Neuronal stem cell (in vitro differentiated cells): Measurements from ENCODE around the gene SELENOI.

Source experiments
- DNase-seq: peaks from one replicate; pipeline ENCODE4 v3.0.0-alpha.2; 2013; ENCODE audit warnings: low spot score
- H2AFZ ChIP-seq: one replicate; pipeline ENCODE4 v1.6.1; 2013; ENCODE audit warnings: mild to moderate bottlenecking, low read length, inconsistent platforms
- H2AK5ac ChIP-seq: 2 replicates; pipeline ENCODE4 v1.6.1; 2013; ENCODE audit warnings: low read depth, mild to moderate bottlenecking, inconsistent platforms, low read length, moderate library complexity, mixed read lengths
- H2BK120ac ChIP-seq: 2 replicates; pipeline ENCODE4 v1.6.1; 2013; ENCODE audit warnings: low read depth, mild to moderate bottlenecking, inconsistent platforms, low read length, moderate library complexity, mixed read lengths
- H2BK12ac ChIP-seq: one replicate; pipeline ENCODE4 v1.6.1; 2013; ENCODE audit warnings: low read length, inconsistent platforms
- H2BK15ac ChIP-seq: 2 replicates; pipeline ENCODE4 v1.6.1; 2013; ENCODE audit warnings: mild to moderate bottlenecking, low read length, inconsistent platforms, mixed read lengths
- H2BK5ac ChIP-seq: one replicate; pipeline ENCODE4 v1.6.1; 2013; ENCODE audit warnings: inconsistent platforms, mild to moderate bottlenecking, low read length, moderate library complexity
- H3K14ac ChIP-seq: one replicate; pipeline ENCODE4 v1.6.1; 2013; ENCODE audit warnings: low read length, inconsistent platforms
- H3K18ac ChIP-seq: 2 replicates; pipeline ENCODE4 v1.6.1; 2013; ENCODE audit warnings: low read length, inconsistent platforms
- H3K23ac ChIP-seq: 2 replicates; pipeline ENCODE4 v1.6.1; 2013; ENCODE audit warnings: low read depth, mild to moderate bottlenecking, mixed read lengths, low read length, inconsistent platforms; ENCODE audit not compliant: poor library complexity
- H3K27ac ChIP-seq: replicated peaks from 3 replicates; pipeline ENCODE4 v1.5.1; 2013; ENCODE audit warnings: low read length, inconsistent platforms
- H3K27me3 ChIP-seq, 3 experiments: 2 replicates each; pipeline ENCODE4 v1.6.1; 2013; ENCODE audit warnings: low read length in 3 of 3, mild to moderate bottlenecking in 2 of 3, inconsistent platforms in 1 of 3, low read depth in 1 of 3, mixed read lengths in 1 of 3, moderate library complexity in 1 of 3; ENCODE audit not compliant: control insufficient read depth in 3 of 3, insufficient read depth in 3 of 3
- H3K36me3 ChIP-seq, 2 donors: replicated peaks in 1 of 2; 2 replicates each; pipeline ENCODE4 v1.6.1; 2013; ENCODE audit warnings: low read length in 2 of 2; ENCODE audit not compliant: control insufficient read depth in 2 of 2, insufficient read depth in 2 of 2
- H3K4ac ChIP-seq: 2 replicates; pipeline ENCODE4 v1.6.1; 2013; ENCODE audit warnings: inconsistent platforms, mild to moderate bottlenecking, low read length, moderate library complexity
- H3K4me1 ChIP-seq, 2 donors: 1 replicate in 1 of 2; 2 replicates in 1 of 2; pipeline ENCODE4 v1.6.1; 2013; ENCODE audit warnings: low read length in 2 of 2, low read depth in 1 of 2; ENCODE audit not compliant: control insufficient read depth in 2 of 2, insufficient read depth in 1 of 2
- H3K4me2 ChIP-seq: one replicate; pipeline ENCODE4 v1.6.1; 2013; ENCODE audit warnings: mild to moderate bottlenecking, low read length, inconsistent platforms; ENCODE audit not compliant: insufficient read depth, poor library complexity, severe bottlenecking
- H3K4me3 ChIP-seq, 2 donors: 2 replicates each; pipeline ENCODE4 v1.5.1; 2013; ENCODE audit warnings: low read length in 2 of 2, mild to moderate bottlenecking in 2 of 2, inconsistent platforms in 1 of 2, moderate library complexity in 1 of 2
- H3K79me1 ChIP-seq: one replicate; pipeline ENCODE4 v1.6.1; 2013; ENCODE audit warnings: low read depth, mild to moderate bottlenecking, inconsistent platforms, low read length, moderate library complexity
- H3K9ac ChIP-seq: one replicate; pipeline ENCODE4 v1.6.1; 2013; ENCODE audit warnings: mild to moderate bottlenecking, low read depth, low read length, inconsistent platforms; ENCODE audit not compliant: poor library complexity
- H3K9me3 ChIP-seq, 2 donors: replicated peaks in 1 of 2; 2 replicates each; pipeline versions ENCODE3 to v1.6.1; 2013; ENCODE audit warnings: low read length in 2 of 2, mild to moderate bottlenecking in 2 of 2, inconsistent platforms in 1 of 2, low read depth in 1 of 2, mixed read lengths in 1 of 2, moderate library complexity in 1 of 2; ENCODE audit not compliant: control insufficient read depth in 2 of 2, insufficient read depth in 1 of 2
- H4K8ac ChIP-seq: one replicate; pipeline ENCODE4 v1.6.1; 2013; ENCODE audit warnings: low read depth, mild to moderate bottlenecking, inconsistent platforms, low read length, moderate library complexity
- H4K91ac ChIP-seq: one replicate; pipeline ENCODE4 v1.6.1; 2013; ENCODE audit warnings: low read length, low read depth, mild to moderate bottlenecking, inconsistent platforms; ENCODE audit not compliant: poor library complexity
- WGBS, 2 donors: extraction: QIAGEN DNeasy Blood & Tissue Kit; methylation state at CpG; one replicate each; pipeline ENCODE4 v1.1.7; 2013; ENCODE audit warnings: missing lambda C conversion rate in 2 of 2, mixed read lengths in 1 of 2; ENCODE audit not compliant: insufficient read length in 2 of 2, insufficient replicate concordance in 1 of 2; ENCODE audit errors: extremely low coverage in 2 of 2; 5-methylcytosine and 5-hydroxymethylcytosine counted together

SELENOI gene

DNA sequence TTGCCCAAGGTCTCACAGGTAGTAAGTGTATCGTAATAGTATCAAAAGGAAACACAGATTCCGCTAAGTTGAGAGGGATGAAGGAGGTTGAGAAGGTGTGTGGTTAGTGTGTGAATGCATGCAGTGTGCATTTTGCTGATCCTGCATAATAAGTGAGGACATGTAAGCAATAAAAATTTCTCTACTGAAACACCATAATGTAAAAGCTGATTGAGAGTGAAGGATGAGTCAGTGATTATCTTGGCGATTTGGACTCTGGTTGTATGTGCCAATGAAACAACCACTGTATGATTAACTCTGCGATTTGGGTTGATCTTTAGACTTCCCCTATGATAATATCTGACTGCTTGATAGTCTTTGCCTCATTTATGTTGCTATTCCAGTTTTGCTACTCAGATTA is 17.4 kb downstream of the SELENOI start:
- no peaks in the 10 kb centered on the region for H3K9me3 ChIP-seq
- 100% methylated on average over 2 of the region's 4 CpGs; no CpG with 5 or more reads in 1 of the 2 donors for WGBS, 2 donors

DNA sequence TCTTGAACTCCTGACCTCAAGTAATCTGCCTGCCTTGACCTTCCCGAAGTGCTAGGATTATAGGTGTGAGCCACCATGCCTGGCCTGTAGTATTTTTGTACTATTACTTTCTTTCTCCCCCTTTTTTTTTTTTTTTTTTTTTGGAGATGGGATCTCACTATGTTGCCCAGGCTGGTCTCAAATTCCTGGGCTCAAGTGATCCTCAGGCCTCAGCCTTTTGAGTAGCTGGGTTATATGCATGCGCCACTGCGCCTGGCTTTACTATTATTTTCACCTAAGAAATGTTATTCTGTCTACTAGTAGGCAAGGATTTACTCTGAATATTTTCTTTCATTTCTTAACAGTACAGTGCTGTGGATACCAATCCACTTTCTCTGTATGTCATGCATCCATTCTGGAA is 18.0 kb downstream of the SELENOI start:
- Histone ChIP-seq H3K4me3 (no peak overlapping the region), H3K9me3 (no peaks in the 10 kb centered on the region), H2BK5ac (no peak overlapping the region), H3K27ac (no peak overlapping the region), H3K23ac (no peak overlapping the region), H2BK15ac (no peak overlapping the region), H3K79me1 (peaks cover 2% of the 10 kb centered on the region), H2AK5ac (no peak overlapping the region), H3K18ac (no peak overlapping the region), H3K9ac (no peak overlapping the region), H3K4ac (no peak overlapping the region), H4K91ac (no peak overlapping the region), H4K8ac (no peak overlapping the region), H3K4me1 (peaks cover 5 to 9% of the 10 kb centered on the region in 2 donors), H3K14ac (no peak overlapping the region), H2BK120ac (no peak overlapping the region), H2BK12ac (no peak overlapping the region), H3K36me3 (peaks cover 4 to 54% of the 10 kb centered on the region in 2 donors), H3K27me3 (no peaks in the 10 kb centered on the region), H3K4me2 (no peak overlapping the region), H2AFZ (no peak overlapping the region)
- no peak for DNase-seq
- no CpG with 5 or more reads among the region's 3 CpGs for WGBS, 2 donors

More for the DNA sequence above, 17.4 kb downstream of the SELENOI start:
- Histone ChIP-seq H3K23ac (no peak overlapping the region), H3K4me3 (no peak overlapping the region), H3K27me3 (no peaks in the 10 kb centered on the region), H2AFZ (no peak overlapping the region), H3K4ac (no peak overlapping the region), H2AK5ac (no peak overlapping the region), H3K4me1 (peaks cover 5 to 7% of the 10 kb centered on the region in 2 donors), H2BK12ac (no peak overlapping the region), H2BK15ac (no peak overlapping the region), H3K14ac (no peak overlapping the region), H3K18ac (no peak overlapping the region), H3K9ac (no peak overlapping the region), H3K36me3 (peaks cover 4 to 50% of the 10 kb centered on the region in 2 donors), H3K79me1 (peaks cover 2% of the 10 kb centered on the region), H2BK5ac (no peak overlapping the region), H4K91ac (no peak overlapping the region), H2BK120ac (no peak overlapping the region), H3K27ac (no peak overlapping the region), H3K4me2 (no peak overlapping the region), H4K8ac (no peak overlapping the region)
- no peak for DNase-seq

DNA sequence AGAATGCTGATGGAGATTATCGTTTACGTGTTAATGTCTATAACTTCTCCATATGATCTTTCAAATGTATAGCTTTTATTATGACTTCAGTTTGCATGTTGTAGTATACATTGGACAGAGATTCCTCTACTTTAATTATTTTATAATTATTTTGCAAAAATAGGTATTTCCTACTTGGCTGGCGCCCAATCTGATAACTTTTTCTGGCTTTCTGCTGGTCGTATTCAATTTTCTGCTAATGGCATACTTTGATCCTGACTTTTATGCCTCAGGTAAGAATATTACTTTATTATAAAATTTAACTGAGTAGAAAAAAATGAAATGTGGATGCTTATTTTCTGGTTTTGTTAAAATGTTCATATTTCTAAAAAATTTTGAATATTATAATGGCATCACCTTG is 18.7 kb downstream of the SELENOI start:
- no peaks in the 10 kb centered on the region for H3K9me3 ChIP-seq
- no peak for DNase-seq
- H3K23ac ChIP-seq: no peak overlapping the region
- no peak overlapping the region for H4K8ac ChIP-seq
- H2BK12ac ChIP-seq: no peak overlapping the region
- H3K18ac ChIP-seq: no peak overlapping the region
- no peak overlapping the region for H3K4ac ChIP-seq
- WGBS, 2 donors: no CpG with 5 or more reads among the region's 4 CpGs
- H3K4me1 ChIP-seq: peaks cover 10 to 12% of the 10 kb centered on the region in 2 donors
- no peak overlapping the region for H3K9ac ChIP-seq
- no peak overlapping the region for H3K4me2 ChIP-seq
- no peak overlapping the region for H3K27ac ChIP-seq
- H3K36me3 ChIP-seq: peaks cover 4 to 54% of the 10 kb centered on the region in 2 donors
- no peak overlapping the region for H2BK120ac ChIP-seq
- H3K14ac ChIP-seq: no peak overlapping the region
- H2BK15ac ChIP-seq: no peak overlapping the region
- H2BK5ac ChIP-seq: no peak overlapping the region
- no peak overlapping the region for H2AK5ac ChIP-seq
- no peak overlapping the region for H3K4me3 ChIP-seq
- H4K91ac ChIP-seq: no peak overlapping the region
- H2AFZ ChIP-seq: no peak overlapping the region
- H3K79me1 ChIP-seq: peaks cover 2% of the 10 kb centered on the region
- H3K27me3 ChIP-seq: no peaks in the 10 kb centered on the region

DNA sequence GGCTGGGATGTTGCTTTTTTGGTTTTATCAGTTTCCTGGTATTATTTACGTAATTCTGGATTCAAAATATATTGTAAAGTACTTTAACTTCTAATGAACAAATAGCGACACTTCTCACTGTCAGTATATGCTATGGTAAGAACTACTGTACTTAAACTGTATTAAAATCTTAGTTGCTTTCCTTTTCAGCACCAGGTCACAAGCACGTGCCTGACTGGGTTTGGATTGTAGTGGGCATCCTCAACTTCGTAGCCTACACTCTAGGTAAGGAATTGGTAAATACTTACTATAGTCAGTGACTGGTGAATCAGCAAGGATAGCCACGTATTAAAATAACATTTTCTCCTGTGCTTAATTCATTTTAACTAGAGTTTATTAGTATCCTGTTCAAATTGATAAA is 21.0 kb downstream of the SELENOI start:
- H2BK5ac ChIP-seq: no peak overlapping the region
- no peak for DNase-seq
- H3K14ac ChIP-seq: no peak overlapping the region
- H3K9me3 ChIP-seq: peaks cover 0 to 4% of the 10 kb centered on the region in 2 donors
- H3K4me2 ChIP-seq: no peak overlapping the region
- no peak overlapping the region for H4K91ac ChIP-seq
- H3K4me1 ChIP-seq: peaks cover 10 to 12% of the 10 kb centered on the region in 2 donors
- H3K23ac ChIP-seq: no peak overlapping the region
- H3K36me3 ChIP-seq: peaks cover 5 to 52% of the 10 kb centered on the region in 2 donors
- no peak overlapping the region for H3K18ac ChIP-seq
- no CpG with 5 or more reads among the region's 5 CpGs for WGBS, 2 donors
- no peak overlapping the region for H2BK15ac ChIP-seq
- H3K27ac ChIP-seq: no peak overlapping the region
- H3K4me3 ChIP-seq: no peak overlapping the region
- H2BK120ac ChIP-seq: no peak overlapping the region
- H3K9ac ChIP-seq: no peak overlapping the region
- H3K79me1 ChIP-seq: no peaks in the 10 kb centered on the region
- H3K4ac ChIP-seq: no peak overlapping the region
- no peak overlapping the region for H2BK12ac ChIP-seq
- H2AFZ ChIP-seq: no peak overlapping the region
- no peak overlapping the region for H2AK5ac ChIP-seq
- H4K8ac ChIP-seq: no peak overlapping the region
- no peaks in the 10 kb centered on the region for H3K27me3 ChIP-seq
